HG03354 (cell line): ENCODE measurements around the gene H2AZ2.
A peak's percentile ranks its signal among the peaks of the same experiment; 100 is the strongest.

Experiments used
- ATAC-seq: cut with Tn5 transposase; IDR thresholded peaks from one replicate; pipeline ENCODE4 v1.9.1; 2021; ENCODE audit warnings: mild to moderate bottlenecking; ENCODE audit not compliant: unreplicated experiment, poor library complexity, severe bottlenecking

The H2AZ2 gene

GRCh38 chr7:44847920-44848634 lies at the start of gene H2AZ2:
Gene H2AZ2, minus strand, starts transcription at chr7:44848087. Its CDS starts 116 bp downstream, at chr7:44847971.
- ATAC-seq: peak; percentile 87

GRCh38 chr7:44897309-44897708 lies 49.4 kb upstream of the H2AZ2 start:
- no peak for ATAC-seq

- ATAC-seq: no peak
Observed at GRCh38 chr7:44894888-44895580, 47.1 kb upstream of the H2AZ2 start.

DNA sequence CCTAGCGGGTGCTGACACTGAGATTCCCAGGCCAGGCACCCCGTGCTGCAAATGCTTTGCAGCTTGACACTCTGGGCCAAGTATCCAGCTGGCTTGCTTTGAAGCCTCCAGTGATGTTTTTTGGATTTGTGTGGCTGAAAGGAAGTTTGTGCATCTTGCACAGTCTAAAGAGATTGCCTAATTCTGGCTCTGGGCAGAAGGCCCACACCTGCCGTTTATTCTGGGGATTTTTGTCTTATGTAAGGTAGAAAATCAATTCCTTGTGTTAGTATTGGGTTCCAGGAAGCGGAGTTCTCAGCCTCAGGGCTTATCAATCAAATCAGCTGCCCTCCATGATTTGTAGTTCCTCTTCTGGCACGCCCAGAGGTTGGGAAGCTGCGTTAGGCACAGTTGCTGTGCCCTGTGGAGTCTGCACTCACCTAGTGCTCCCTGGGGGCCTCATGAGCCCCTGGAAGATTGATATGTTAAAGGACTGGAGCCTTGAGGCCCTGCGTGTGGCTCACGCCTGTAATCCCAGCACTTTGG lies 45.9 kb upstream of the H2AZ2 start:
- no peak for ATAC-seq

- ATAC-seq: no peak
Observed at GRCh38 chr7:44891791-44892190, 43.9 kb upstream of the H2AZ2 start.

DNA sequence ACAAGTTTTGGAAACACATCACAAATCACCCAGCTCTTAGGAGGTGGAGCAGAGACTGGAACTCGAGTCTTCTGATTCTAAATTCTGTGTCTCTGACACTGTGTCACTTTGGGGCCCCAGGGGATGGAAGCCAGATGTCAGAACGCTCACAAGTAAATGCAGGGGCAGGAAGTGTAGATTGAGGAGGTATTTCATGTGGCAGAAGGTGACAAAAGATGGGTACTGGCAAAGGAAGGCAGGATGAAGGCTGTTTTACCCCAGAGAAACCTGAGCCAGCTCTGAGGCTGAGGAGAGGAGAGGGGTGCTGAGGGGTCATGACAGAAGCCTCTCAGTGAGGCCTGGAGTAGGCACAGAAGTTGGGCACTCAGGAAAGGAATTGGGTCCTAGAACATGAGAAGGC lies 43.5 kb upstream of the H2AZ2 start:
- no peak for ATAC-seq

GRCh38 chr7:44889086-44889781 lies 41.3 kb upstream of the H2AZ2 start:
- ATAC-seq: no peak

- ATAC-seq: no peak
Observed at GRCh38 chr7:44887293-44887692, 39.4 kb upstream of the H2AZ2 start.

DNA sequence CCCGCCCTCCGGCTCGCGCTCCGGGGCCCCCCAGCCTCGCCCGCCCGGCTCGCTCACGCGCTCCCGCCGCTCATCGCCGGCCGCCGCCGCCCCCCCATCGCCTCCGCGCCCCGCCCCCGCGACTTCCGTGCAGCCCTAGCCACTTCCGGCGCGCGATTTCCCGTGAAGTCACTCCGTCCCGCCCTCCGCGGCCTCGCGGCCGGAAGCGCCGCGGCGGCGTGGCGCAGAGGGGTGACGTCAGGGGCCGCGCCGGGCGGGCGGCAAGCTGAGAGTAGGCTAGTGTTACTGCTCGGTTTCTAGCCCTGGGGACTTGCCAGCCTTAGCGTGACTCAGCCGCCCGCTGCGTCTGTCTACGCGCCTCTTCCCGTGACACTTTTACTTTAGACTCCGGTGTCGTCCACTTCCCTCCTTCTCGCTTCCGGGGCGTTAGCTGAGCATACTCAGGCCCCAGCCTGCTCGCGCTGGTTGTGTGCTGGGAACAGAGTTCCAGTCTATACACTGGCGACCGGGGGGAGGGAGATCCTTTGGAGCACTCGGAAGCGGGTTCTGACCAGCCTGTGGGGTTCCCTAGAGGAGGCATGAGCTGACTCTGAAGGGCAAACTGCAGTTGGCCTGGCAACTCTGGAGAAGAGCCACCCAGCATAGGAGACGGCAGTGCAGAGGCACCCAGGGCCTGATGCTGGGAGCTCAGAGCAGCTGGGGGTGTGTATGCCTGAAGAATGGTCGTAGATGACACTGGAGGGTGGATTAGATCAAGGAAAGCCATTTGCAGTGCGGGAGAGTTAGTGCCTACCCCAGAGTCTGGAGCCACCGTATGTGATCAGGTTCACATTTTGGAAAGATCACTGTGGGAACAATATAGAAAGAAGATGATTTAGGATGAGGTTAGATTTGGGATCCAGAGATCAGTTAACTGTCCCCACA lies 37.8 kb upstream of the H2AZ2 start, which contains the start of gene PURB:
Gene PURB (minus strand): TSS at position 137 of the 924 bp plus-strand sequence. CDS start 182 bp downstream, outside the sequence.
- ATAC-seq: peak; percentile 86

DNA sequence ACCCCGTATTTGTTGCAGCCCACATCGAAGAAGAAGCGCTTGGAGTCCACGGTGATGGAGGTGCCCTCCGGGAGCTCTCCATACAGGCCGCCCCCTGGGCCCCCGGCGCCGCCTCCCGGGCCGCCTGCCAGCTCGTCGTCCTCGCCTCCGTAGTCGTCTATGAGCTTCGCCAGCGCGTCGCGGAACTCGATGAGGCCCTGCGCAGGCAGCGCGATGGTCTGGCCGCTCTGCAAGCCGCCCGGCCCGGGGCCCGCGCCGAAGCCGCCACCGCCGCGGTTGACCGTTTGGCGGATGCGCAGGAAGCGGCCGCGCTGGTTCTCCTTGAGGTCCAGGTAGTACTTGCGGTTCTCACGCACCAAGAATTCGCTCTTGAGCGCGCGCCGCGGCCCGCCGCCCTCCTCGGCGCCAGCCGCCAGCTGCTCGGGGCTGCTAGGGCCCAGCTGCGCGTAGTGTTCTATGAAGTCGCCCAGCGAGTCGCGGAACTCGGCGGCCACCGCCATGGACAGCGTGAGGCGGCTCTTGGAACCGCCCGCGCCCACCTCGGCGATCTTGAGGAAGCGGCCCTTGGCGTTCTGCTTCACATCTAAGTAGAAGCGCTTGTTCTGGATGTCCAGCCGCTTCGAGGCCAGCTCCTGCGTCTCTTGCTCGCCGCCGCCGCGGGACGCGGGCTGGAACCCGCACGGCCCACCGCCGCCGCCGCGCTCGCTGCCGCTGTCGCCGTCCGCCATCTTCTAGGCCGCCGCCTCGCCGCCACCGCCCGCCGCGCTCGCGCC lies 36.9 kb upstream of the H2AZ2 start:
- peak; percentile 38 for ATAC-seq

DNA sequence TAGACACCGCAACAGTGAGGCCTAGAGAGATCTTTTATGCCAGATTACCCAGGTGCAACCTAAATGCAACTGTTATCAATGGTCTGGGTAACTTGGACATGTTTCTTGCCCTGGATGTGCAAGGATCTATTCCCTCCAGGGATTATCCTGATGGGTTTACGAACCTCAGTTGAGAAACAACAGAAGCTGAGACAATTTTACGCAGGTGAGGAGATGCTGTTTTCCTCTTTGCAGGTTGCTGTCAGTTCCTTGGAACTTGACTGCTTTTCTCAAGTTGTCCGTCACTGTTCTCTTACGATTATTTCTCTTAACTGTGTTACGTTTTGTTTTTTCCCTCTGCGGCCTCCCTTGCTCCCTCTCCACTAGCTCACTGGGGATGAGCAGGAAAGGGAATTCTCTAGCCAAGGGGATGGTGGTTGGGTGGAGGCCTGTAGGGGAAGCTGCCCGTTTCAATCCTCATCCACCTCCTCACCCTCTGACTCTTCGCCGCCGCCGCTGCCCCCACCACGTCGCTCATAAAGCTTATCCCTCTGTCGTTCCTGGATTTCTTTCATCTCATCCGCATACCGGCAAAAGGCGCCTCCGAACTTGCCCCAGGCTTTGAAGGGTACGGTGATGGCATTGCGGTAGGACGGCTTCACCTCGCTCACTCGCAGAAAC lies 36.2 kb upstream of the H2AZ2 start:
- ATAC-seq: no peak

- ATAC-seq: no peak
Observed at GRCh38 chr7:44882899-44883298, 35.0 kb upstream of the H2AZ2 start.

DNA sequence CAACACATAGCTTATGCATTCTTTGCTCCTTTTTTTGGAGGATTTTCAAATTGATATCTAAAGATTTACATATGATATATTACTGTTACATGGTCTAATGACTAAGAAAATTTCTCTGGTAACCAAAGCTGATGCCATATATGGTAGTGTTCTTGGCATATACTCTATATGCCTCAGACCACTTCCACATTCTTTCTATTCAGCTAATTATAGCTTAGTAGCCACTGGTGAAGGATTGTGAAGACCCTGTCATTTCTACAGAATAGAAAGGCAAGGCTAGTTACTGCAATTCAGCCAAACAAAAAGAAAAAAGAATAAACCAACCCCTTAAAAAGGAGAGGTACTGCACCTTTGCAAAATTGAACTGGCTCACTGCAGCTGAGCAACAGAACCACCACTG lies 33.7 kb upstream of the H2AZ2 start:
- no peak for ATAC-seq

DNA sequence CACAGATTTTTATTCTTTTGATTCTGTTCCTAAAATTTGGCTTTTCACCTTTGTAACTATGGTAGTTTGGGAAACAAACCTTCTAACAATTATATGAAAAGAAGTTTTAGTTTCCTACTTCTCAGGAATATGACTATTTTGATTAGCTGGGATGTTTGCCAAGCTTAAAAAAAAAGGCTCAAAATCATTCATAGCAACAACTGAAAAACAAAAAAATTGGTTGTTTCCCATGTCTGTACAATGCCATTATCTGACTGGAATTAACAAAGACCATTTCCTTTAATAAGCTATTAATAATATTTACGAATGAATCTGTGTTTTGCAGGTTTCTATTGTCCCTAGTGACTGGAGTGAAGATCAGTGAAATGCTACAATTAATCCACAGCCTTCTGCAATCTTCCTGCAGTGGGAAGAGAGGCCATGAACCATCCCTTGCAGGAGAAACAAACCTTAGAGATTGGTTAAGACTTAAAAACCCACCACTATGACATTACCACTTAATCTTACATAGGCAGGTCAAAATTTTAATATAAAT lies 33.2 kb upstream of the H2AZ2 start:
- no peak for ATAC-seq

- ATAC-seq: no peak
Observed at GRCh38 chr7:44880317-44881018, 32.6 kb upstream of the H2AZ2 start.

DNA sequence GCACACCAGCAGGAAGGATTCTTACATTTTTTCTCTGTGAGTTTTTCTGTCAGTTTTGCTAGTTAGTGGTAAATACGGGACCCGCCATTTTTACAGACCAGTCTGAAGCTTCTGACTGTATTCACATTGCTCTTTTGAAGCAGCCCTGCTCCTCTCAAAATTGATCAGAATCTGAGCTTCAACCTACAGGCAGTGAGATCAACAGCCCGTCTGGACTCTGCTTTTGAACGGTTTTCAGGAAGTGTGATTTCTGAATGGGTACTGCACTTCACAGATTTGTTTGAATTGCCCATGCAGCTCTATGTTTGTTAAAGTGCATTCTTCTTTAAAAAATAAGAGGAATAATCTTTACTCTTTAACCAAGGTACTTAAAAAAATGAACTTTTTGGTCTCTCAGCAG lies 28.5 kb upstream of the H2AZ2 start:
- ATAC-seq: no peak

DNA sequence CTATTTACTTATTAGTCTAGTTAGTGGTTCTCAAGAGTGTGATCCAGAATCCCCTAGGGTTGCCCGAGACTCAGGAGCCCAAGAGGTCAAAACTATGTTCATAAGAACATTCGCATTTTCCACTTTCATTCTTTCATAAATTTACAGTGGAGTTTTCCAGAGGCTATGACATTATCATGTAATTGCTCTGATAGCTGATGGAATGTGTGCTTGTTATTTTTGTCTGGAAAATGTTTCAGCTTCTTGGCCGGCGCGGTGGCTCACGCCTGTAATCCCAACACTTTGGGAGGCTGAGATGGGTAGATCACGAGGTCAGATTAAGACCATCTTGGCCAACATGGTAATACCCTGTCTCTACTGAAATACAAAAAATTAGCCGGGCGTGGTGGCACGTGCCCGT lies 27.4 kb upstream of the H2AZ2 start:
- ATAC-seq: no peak
